GM12865 (cell line): ENCODE results near the gene NUDT3.
"Not testable (repeated sequence)": the region's sequence is repeated elsewhere in the genome, so short reads cannot be mapped to it uniquely, and the experiment has no call there.

Experiments
- DNase-seq: peaks from one replicate; pipeline ENCODE4 v3.0.0; 2010; ENCODE audit warnings: low read depth
- H3K4me3 ChIP-seq: 2 replicates; pipeline ENCODE4 v1.5.1; 2011; ENCODE audit warnings: mild to moderate bottlenecking, low read depth, low read length, control low read depth
- CTCF ChIP-seq: IDR thresholded peaks from 2 replicates; pipeline ENCODE4 v1.5.1; 2011; ENCODE audit warnings: low read length, control low read depth, low read depth, inconsistent platforms; ENCODE audit not compliant: insufficient read depth; ENCODE audit errors: missing control alignments

NUDT3 gene

GRCh38 chr6:34325633-34326032 is 66.8 kb downstream of the NUDT3 start:
- no peak overlapping the region for H3K4me3 ChIP-seq
- no peak for TF ChIP-seq CTCF
- DNase-seq = no peak

DNA sequence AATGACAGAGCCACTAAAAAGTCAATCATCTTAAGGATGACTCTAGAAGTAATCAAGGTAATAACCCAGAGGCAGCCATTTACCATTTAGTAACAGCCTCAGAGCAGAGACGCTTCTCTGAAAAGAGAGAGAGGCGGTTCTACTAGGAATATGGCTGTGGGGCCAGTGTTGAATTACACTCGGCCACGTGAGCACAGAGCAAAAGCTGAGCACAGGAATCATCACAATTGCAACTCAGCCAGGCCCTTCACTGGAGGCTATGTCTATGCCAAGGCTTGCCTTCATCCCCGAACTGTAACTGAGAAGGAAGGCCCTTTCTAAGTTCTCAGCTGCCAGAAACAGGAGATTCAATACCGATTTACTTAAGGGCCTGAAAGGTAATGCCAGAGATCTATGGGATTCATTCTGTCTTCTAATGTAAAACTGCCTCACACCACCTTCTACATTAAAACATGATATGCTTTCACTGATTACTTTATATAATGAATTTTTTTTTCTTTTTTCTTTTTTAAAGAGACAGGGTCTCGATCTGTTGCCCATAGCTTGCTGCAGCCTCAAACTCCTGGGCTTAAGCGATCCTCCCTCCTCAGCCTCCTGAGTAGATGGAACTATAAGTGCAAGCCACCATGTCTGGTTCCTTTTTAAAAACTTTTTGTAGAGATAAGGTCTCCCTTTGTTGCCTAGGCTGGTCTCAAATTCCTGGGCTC is 67.6 kb downstream of the NUDT3 start:
- TF ChIP-seq CTCF = no peak
- DNase-seq = no peak
- no peak overlapping the region for H3K4me3 ChIP-seq

DNA sequence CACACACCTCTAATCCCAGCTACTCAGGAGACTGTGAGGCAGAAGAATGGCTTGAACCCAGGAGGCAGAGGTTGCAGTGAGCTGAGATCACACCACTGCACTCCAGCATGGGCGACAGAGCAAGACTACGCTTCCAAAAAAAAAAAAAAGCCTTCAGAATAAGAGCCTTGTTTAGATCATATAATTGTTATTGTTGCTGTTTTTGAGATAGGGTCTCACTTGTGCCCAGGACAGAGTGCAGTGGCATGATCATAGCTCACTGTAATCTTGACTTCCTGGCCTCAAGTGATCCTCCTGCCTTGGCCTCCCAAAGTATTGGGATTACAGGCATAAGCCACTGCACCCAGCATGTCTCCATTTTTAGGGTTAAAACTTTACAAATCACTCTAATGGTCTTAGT is 68.2 kb downstream of the NUDT3 start:
- DNase-seq, H3K4me3 ChIP-seq: not testable (repeated sequence)

DNA sequence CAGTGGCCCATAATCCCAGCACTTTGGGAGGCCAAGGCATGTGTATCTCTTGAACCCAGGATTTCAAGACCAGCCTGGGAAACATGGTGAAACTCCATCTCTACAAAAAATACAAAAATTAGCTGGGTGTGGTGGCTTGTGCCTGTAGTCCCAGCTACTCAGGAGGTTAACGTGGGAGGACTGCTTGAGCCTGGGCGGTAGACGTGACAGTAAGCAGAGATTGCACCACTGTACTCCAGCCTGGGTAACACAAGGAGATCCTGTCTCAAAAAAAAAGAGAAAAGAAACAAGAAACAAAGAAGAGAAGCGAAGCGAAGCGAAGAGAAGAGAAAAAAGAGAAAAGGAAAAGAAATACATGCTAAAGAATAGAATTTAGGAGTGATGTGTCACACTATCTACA is 69.2 kb downstream of the NUDT3 start:
- no peak for TF ChIP-seq CTCF
- DNase-seq = no peak
- no peak overlapping the region for H3K4me3 ChIP-seq

DNA sequence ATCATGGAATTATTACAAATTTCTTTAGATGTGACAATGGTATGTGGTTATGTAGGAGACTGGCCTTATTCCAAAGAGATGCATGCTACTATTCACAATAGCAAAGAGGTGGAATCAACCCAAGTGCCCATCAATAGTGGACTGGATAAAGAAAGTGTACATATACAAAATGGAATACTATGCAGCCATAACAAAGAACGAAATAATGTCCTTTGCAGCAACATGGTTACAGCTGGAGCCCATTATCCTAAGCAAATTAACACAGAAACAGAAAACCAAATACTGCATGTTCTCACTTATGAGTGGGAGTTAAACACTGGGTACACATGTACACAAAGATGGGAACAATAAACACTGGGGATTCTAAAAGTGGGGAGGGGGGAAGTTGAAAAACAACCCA is 69.7 kb downstream of the NUDT3 start:
- TF ChIP-seq CTCF = no peak
- H3K4me3 ChIP-seq = no peak overlapping the region
- no peak for DNase-seq

- no peak overlapping the region for H3K4me3 ChIP-seq
- DNase-seq = no peak
- no peak for TF ChIP-seq CTCF
These were observed 70.6 kb downstream of the NUDT3 start for GRCh38 chr6:34321821-34322220.

GRCh38 chr6:34319471-34319885 is 73.0 kb downstream of the NUDT3 start:
- H3K4me3 ChIP-seq = no peak overlapping the region
- TF ChIP-seq CTCF = no peak
- no peak for DNase-seq
